Measurements from ENCODE around the gene DOCK1. TPM values are rescaled to one million over a fixed set of nuclear protein-coding genes. Genes with fewer than 3 reads are reported as not detected.

The DOCK1 gene
- total RNA-seq, 2 donors from 2014 or later = 72.4 to 89.3 TPM

DNA sequence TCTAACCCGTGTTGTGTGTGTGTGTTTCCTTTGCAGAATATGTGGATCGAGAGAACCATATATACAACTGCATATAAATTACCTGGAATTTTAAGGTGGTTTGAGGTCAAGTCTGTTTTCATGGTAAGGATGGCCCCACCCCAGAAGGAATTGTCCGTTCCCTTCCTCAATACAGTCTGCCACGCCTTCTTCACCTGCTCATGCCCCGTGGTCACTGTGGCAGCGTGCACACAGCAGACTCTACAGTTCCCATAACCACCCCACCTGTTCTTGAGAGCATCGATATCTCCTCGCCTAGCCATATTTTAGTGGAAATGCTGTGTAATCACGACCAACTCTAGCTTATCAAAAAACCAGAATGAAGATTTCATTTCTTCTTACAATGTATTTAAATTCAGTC is 509.9 kb downstream of the DOCK1 start:
- no peak overlapping the region for H3K9ac ChIP-seq (ENCODE audit: extremely low read depth, low read length, poor library complexity, severe bottlenecking)

DNA sequence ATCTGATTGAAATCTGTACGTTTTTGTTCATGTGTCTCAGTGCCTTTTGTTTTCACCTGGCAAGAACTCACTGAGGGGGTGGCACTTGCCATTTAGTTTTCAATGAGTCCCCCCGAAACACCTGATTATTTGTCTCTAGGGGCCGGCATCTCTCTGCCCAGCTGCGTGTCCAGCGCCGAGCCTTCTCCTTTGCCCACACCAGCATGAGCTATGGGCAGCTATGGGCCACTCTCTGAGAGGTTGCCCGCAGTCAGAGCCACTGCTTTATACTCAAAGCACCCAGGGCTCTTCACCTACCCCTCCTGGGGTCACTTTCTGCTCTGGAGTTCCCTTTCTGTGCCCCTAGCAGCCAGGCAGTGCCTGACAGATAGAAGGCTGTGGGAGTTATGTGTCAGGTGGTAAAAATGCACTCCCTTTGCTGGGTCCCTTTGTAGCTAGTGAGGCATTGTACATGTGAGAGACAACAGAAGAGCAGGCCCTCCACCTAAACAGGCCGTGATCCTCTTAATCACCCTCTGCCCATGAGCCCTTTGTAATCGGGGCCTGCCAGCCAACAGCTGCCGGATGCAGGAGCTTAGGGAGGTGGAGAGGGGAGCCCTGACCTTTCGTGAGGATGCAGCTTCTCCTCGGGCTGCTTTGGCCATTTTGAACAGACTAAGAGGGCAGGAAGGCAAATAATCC is 510.8 kb downstream of the DOCK1 start:
- no peak overlapping the region for H3K27ac ChIP-seq (ENCODE audit: low read depth, low read length)
- no peaks in the 10 kb centered on the region for H3K4me1 ChIP-seq (ENCODE audit: control insufficient read depth, insufficient read depth, low read length)
- H3K9me3 ChIP-seq (ENCODE audit: control insufficient read depth, low read length) = no peaks in the 10 kb centered on the region
- H3K9ac ChIP-seq (ENCODE audit: extremely low read depth, low read length, poor library complexity, severe bottlenecking) = no peak overlapping the region
- Mint-ChIP-seq H3K4me3 (no peak overlapping the region), H3K4me1 (no peaks in the 10 kb centered on the region), H3K27ac (no peak overlapping the region), H3K36me3 (ENCODE audit: low read depth) (peaks cover 32% of the 10 kb centered on the region), H3K9me3 (no peaks in the 10 kb centered on the region), H3K27me3 (ENCODE audit: insufficient read depth) (no peaks in the 10 kb centered on the region)
- H3K4me3 ChIP-seq (ENCODE audit: low read length) = no peak overlapping the region
- DNase-seq = no peak
- TF ChIP-seq, protein P1, sequence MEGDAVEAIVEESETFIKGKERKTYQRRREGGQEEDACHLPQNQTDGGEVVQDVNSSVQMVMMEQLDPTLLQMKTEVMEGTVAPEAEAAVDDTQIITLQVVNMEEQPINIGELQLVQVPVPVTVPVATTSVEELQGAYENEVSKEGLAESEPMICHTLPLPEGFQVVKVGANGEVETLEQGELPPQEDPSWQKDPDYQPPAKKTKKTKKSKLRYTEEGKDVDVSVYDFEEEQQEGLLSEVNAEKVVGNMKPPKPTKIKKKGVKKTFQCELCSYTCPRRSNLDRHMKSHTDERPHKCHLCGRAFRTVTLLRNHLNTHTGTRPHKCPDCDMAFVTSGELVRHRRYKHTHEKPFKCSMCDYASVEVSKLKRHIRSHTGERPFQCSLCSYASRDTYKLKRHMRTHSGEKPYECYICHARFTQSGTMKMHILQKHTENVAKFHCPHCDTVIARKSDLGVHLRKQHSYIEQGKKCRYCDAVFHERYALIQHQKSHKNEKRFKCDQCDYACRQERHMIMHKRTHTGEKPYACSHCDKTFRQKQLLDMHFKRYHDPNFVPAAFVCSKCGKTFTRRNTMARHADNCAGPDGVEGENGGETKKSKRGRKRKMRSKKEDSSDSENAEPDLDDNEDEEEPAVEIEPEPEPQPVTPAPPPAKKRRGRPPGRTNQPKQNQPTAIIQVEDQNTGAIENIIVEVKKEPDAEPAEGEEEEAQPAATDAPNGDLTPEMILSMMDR (conservative IDR thresholded peaks at IDR 0.05) = no peak
- no peaks in the 10 kb centered on the region for H3K36me3 ChIP-seq (ENCODE audit: control insufficient read depth, insufficient read depth, low read length)
- 82 to 86% methylated on average over 7 to 12 of the region's 12 CpGs for WGBS, 2 experiments (ENCODE audit: insufficient coverage in 1 of 2, insufficient read length in 1 of 2)
- H3K27me3 ChIP-seq (ENCODE audit: control insufficient read depth, insufficient read depth, low read length, poor library complexity, severe bottlenecking) = no peaks in the 10 kb centered on the region

More for the DNA sequence above, 509.9 kb downstream of the DOCK1 start:
- no peaks in the 10 kb centered on the region for H3K9me3 Mint-ChIP-seq
- Histone ChIP-seq H3K4me3 (ENCODE audit: low read length) (no peak overlapping the region), H3K27ac (ENCODE audit: low read depth, low read length) (no peak overlapping the region), H3K4me1 (ENCODE audit: control insufficient read depth, insufficient read depth, low read length) (no peaks in the 10 kb centered on the region), H3K36me3 (ENCODE audit: control insufficient read depth, insufficient read depth, low read length) (no peaks in the 10 kb centered on the region), H3K27me3 (ENCODE audit: control insufficient read depth, insufficient read depth, low read length, poor library complexity, severe bottlenecking) (no peaks in the 10 kb centered on the region), H3K9me3 (ENCODE audit: control insufficient read depth, low read length) (no peaks in the 10 kb centered on the region)
- no peaks in the 10 kb centered on the region for H3K4me1 Mint-ChIP-seq
- peaks cover 31% of the 10 kb centered on the region for H3K36me3 Mint-ChIP-seq (ENCODE audit: low read depth)
- H3K4me3 Mint-ChIP-seq = no peak overlapping the region
- no peaks in the 10 kb centered on the region for H3K27me3 Mint-ChIP-seq (ENCODE audit: insufficient read depth)
- TF ChIP-seq, protein P1 (conservative IDR thresholded peaks at IDR 0.05) = no peak
- 88 to 90% methylated on average over 6 to 7 of the region's 9 CpGs for WGBS, 2 experiments (ENCODE audit: insufficient coverage in 1 of 2, insufficient read length in 1 of 2)
- no peak overlapping the region for H3K27ac Mint-ChIP-seq
- no peak for DNase-seq

DNA sequence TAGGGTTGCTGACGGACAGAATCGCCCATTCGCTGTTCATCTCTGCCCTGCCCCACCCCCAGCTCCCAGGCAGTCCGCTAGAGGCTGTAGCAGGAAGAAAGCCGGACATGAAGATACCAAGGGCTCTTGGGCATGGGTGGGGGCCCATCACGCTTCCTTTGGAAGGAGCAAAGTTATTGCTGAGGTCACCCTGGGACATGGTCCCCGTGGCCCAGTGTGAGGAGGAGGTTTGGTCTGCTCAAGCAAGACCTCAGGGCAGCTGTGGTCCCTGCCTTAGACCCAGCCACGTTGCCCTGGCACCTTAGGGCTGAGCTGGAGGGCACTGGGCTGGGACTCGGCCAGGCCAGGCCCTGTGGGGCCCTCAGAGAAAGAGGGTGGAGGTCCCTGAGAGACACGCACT is 511.8 kb downstream of the DOCK1 start:
- H3K9me3 ChIP-seq (ENCODE audit: control insufficient read depth, low read length) = no peaks in the 10 kb centered on the region
- DNase-seq = no peak
- no peaks in the 10 kb centered on the region for H3K4me1 ChIP-seq (ENCODE audit: control insufficient read depth, insufficient read depth, low read length)
- Mint-ChIP-seq H3K27ac (no peak overlapping the region), H3K4me3 (no peak overlapping the region), H3K9me3 (no peaks in the 10 kb centered on the region), H3K36me3 (ENCODE audit: low read depth) (peaks cover 35% of the 10 kb centered on the region), H3K4me1 (no peaks in the 10 kb centered on the region), H3K27me3 (ENCODE audit: insufficient read depth) (no peaks in the 10 kb centered on the region)
- no peak overlapping the region for H3K27ac ChIP-seq (ENCODE audit: low read depth, low read length)
- no peak overlapping the region for H3K4me3 ChIP-seq (ENCODE audit: low read length)
- 79 to 87% methylated on average over 5 to 10 of the region's 10 CpGs for WGBS, 2 experiments (ENCODE audit: insufficient coverage in 1 of 2, insufficient read length in 1 of 2)
- TF ChIP-seq, protein P1 (conservative IDR thresholded peaks at IDR 0.05) = no peak
- no peaks in the 10 kb centered on the region for H3K27me3 ChIP-seq (ENCODE audit: control insufficient read depth, insufficient read depth, low read length, poor library complexity, severe bottlenecking)
- no peak overlapping the region for H3K9ac ChIP-seq (ENCODE audit: extremely low read depth, low read length, poor library complexity, severe bottlenecking)
- peaks cover 6% of the 10 kb centered on the region for H3K36me3 ChIP-seq (ENCODE audit: control insufficient read depth, insufficient read depth, low read length)

All from endodermal cell (in vitro differentiated cells).